Body of pancreas (tissue), 4 donors: Measurements from ENCODE around the gene ZNF454.

Source experiments
- CTCF ChIP-seq, 7 experiments: fragments of 450-650 bp in 4 of 7; fragments of 200-600 bp in 3 of 7; sonication (generic) in 3 of 7; IDR thresholded peaks; one replicate each; pipeline ENCODE4 v1.5.1; 2016 to 2019; ENCODE audit warnings: antibody characterized with exemption in 7 of 7
- POLR2A ChIP-seq, 3 donors: fragments of 450-650 bp; IDR thresholded peaks; one replicate each; pipeline ENCODE4 v1.6.1; 2016; ENCODE audit warnings: antibody characterized with exemption in 3 of 3, mild to moderate bottlenecking in 2 of 3

- TF ChIP-seq CTCF (IDR thresholded peaks at IDR 0.05) (no peak), POLR2A (IDR thresholded peaks at IDR 0.05) (no peak)
These were observed 54.3 kb downstream of the ZNF454 start for GRCh38 chr5:178995341-178995690.
